MCF 10A (cell line): ENCODE data around the gene PSMG3. TPM values are rescaled to one million over a fixed set of nuclear protein-coding genes. Genes with fewer than 3 reads are reported as not detected.

Source experiments
- BruUV-seq: library from RNA; stranded (reverse); fragments of 400-500 nt; replicated peaks from 2 replicates; lab custom pipeline; 2021; lab: Mats Ljungman, UMichigan
- CTCF ChIA-PET: fragments of 300-600 bp; sonication (Branson Sonifier 250); formaldehyde crosslinking; extraction: SDS; loops from one replicate; lab custom pipeline; 2021; ENCODE audit warnings: antibody characterized with exemption, inconsistent platforms; lab: Yijun Ruan, JAX
- POLR2A ChIA-PET: fragments of 300-600, 350-650 bp; sonication (Branson Sonifier 250); formaldehyde crosslinking; extraction: SDS; loops from one replicate; lab custom pipeline; 2020; ENCODE audit warnings: antibody characterized with exemption, inconsistent platforms; lab: Yijun Ruan, JAX
- DNase-seq: peaks from one replicate; pipeline ENCODE4 v3.0.0-alpha.2; 2018; ENCODE audit not compliant: unreplicated experiment
- H3K27ac Mint-ChIP-seq: one replicate; pipeline ENCODE4 v1.8.0; 2022; ENCODE audit warnings: mild to moderate bottlenecking, low read depth, mixed read lengths; ENCODE audit not compliant: unreplicated experiment
- H3K27me3 Mint-ChIP-seq: one replicate; pipeline ENCODE4 v1.8.0; 2022; ENCODE audit warnings: mixed read lengths; ENCODE audit not compliant: insufficient read depth, unreplicated experiment
- H3K36me3 Mint-ChIP-seq: one replicate; pipeline ENCODE4 v1.8.0; 2022; ENCODE audit warnings: mild to moderate bottlenecking, moderate library complexity, mixed read lengths; ENCODE audit not compliant: insufficient read depth, unreplicated experiment
- H3K4me1 Mint-ChIP-seq: one replicate; pipeline ENCODE4 v1.8.0; 2022; ENCODE audit warnings: mixed read lengths; ENCODE audit not compliant: insufficient read depth, unreplicated experiment
- H3K4me3 Mint-ChIP-seq: one replicate; pipeline ENCODE4 v1.8.0; 2022; ENCODE audit warnings: mild to moderate bottlenecking, moderate library complexity, mixed read lengths; ENCODE audit not compliant: unreplicated experiment
- H3K9me3 Mint-ChIP-seq: one replicate; pipeline ENCODE4 v1.8.0; 2022; ENCODE audit warnings: mixed read lengths; ENCODE audit not compliant: unreplicated experiment
- CTCF ChIP-seq: fragments of 200-600 bp; IDR thresholded peaks from one replicate; pipeline ENCODE4 v1.8.0; 2022; ENCODE audit warnings: antibody characterized with exemption, mild to moderate bottlenecking; ENCODE audit not compliant: unreplicated experiment
- intact Hi-C: fragments of 100-400 bp; cut with micrococcal nuclease; formaldehyde crosslinking; loops from 2 replicates; pipeline ENCODE4 v1.14.1; 2022
- total RNA-seq: library from RNA; stranded (reverse); gene quantifications from 2 replicates; pipeline ENCODE4 v1.2.3, GENCODE V29; 2022

The PSMG3 gene
- total RNA-seq, 1 experiment from 2014 or later, result 42.1 TPM

- Mint-ChIP-seq H3K27me3 (no peaks in the 10 kb centered on the region), H3K36me3 (peaks cover 43% of the 10 kb centered on the region), H3K4me3 (no peak overlapping the region), H3K27ac (no peak overlapping the region), H3K9me3 (no peaks in the 10 kb centered on the region), H3K4me1 (no peaks in the 10 kb centered on the region)
- DNase-seq, result no peak
- BruUV-seq, result no TSS peak
- ChIA-PET CTCF (interaction anchor here (1.0 to 1.2 kb wide), 2 partner anchors 12 to 70 kb away, joined by 3 to 4 read pairs; partner anchors contain the start of gene TMEM184A), POLR2A (interaction anchor here (0.9 to 1.7 kb wide), 3 partner anchors 11 to 31 kb away, joined by 3 to 11 read pairs (median 3); partner anchors contain the start of gene TMEM184A)
- intact Hi-C loops, result no loop called here
- TF ChIP-seq CTCF, result no peak
These were observed 25.5 kb downstream of the PSMG3 start for GRCh38 chr7:1544178-1544895.

- Mint-ChIP-seq H3K4me3 (no peak overlapping the region), H3K4me1 (no peaks in the 10 kb centered on the region), H3K27me3 (no peaks in the 10 kb centered on the region), H3K27ac (no peak overlapping the region), H3K36me3 (peaks cover 44% of the 10 kb centered on the region), H3K9me3 (no peaks in the 10 kb centered on the region)
- intact Hi-C loops, result no loop called here
- ChIA-PET CTCF (interaction anchor here (1.0 to 1.2 kb wide), 2 partner anchors 12 to 70 kb away, joined by 3 to 4 read pairs; partner anchors contain the start of gene TMEM184A), POLR2A (interaction anchor here (0.5 to 1.7 kb wide), 5 partner anchors 11 to 407 kb away, joined by 3 to 11 read pairs (median 4); partner anchors contain the start of gene TMEM184A)
- DNase-seq, result no peak
- BruUV-seq, result no TSS peak
- TF ChIP-seq CTCF, result no peak
These were observed 26.0 kb downstream of the PSMG3 start for GRCh38 chr7:1543826-1544177.

- Mint-ChIP-seq H3K9me3 (no peaks in the 10 kb centered on the region), H3K27ac (no peak overlapping the region), H3K27me3 (no peaks in the 10 kb centered on the region), H3K4me1 (no peaks in the 10 kb centered on the region), H3K36me3 (peaks cover 39% of the 10 kb centered on the region), H3K4me3 (no peak overlapping the region)
- CTCF ChIA-PET, result interaction anchor here (1.2 to 2.5 kb wide), 2 partner anchors 13 to 69 kb away, joined by 3 to 11 read pairs; partner anchors contain the start of gene TMEM184A
- BruUV-seq, result no TSS peak
- POLR2A ChIA-PET, result interaction anchor here (0.5 to 1.7 kb wide), 7 partner anchors 10 to 983 kb away, joined by 3 to 11 read pairs (median 4); partner anchors contain the start of gene TMEM184A
- no peak for TF ChIP-seq CTCF
- intact Hi-C loops, result no loop called here
- no peak for DNase-seq
These were observed 26.7 kb downstream of the PSMG3 start for GRCh38 chr7:1542841-1543747.
